Measurements from ENCODE around the gene INMT. TPM values are rescaled to one million over a fixed set of nuclear protein-coding genes. Genes with fewer than 3 reads are reported as not detected.

The INMT gene
- total and polyA plus RNA-seq, 2 experiments from 2014 or later = 0.79 to 1.1 TPM

- TF ChIP-seq ETS1 (IDR thresholded peaks at IDR 0.05) (no peak), STAT1 (IDR thresholded peaks at IDR 0.05; ENCODE audit: unreplicated experiment) (no peak), JUNB (IDR thresholded peaks at IDR 0.05; ENCODE audit: unreplicated experiment) (no peak), CREB1 (CRISPR knock-in tag; IDR thresholded peaks at IDR 0.05; ENCODE audit: low read depth) (no peak), ZNF462 (CRISPR knock-in tag; IDR thresholded peaks at IDR 0.05) (no peak), ZNF114 (CRISPR knock-in tag; IDR thresholded peaks at IDR 0.05) (no peak), EZH2phosphoT487 (IDR thresholded peaks at IDR 0.05; ENCODE audit: unreplicated experiment) (no peak), CTCF (conservative IDR thresholded peaks at IDR 0.05; ENCODE audit: low read depth in 2 of 2) (no peak), EZH2 (IDR thresholded peaks at IDR 0.05; ENCODE audit: low read depth, unreplicated experiment) (no peak), ZNF331 (CRISPR knock-in tag; IDR thresholded peaks at IDR 0.05; ENCODE audit: low read depth) (no peak), NANOG (IDR thresholded peaks at IDR 0.05; ENCODE audit: borderline replicate concordance) (no peak), POLR2AphosphoS5 (IDR thresholded peaks at IDR 0.05; ENCODE audit: low read depth) (no peak), REST (IDR thresholded peaks at IDR 0.05; ENCODE audit: unreplicated experiment) (no peak)
- no peaks in the 10 kb centered on the region for H3K36me3 Mint-ChIP-seq (ENCODE audit: low read depth)
- H3K9me3 Mint-ChIP-seq = no peaks in the 10 kb centered on the region
- no peak overlapping the region for H3K27ac Mint-ChIP-seq
- no peaks in the 10 kb centered on the region for H3K9me2 ChIP-seq (ENCODE audit: insufficient read depth)
- no peaks in the 10 kb centered on the region; the same call in 1 of the 2 replicates for H3K79me2 ChIP-seq (replicated peaks; ENCODE audit: insufficient read depth)
- no peaks in the 10 kb centered on the region for H3K27me3 Mint-ChIP-seq (ENCODE audit: insufficient read depth, low read depth, poor library complexity)
- peak overlapping the region; percentile 95 for H3K4me2 ChIP-seq
- H3K4me3 ChIP-seq = peak overlapping the region; percentile 97
- H3K36me3 ChIP-seq (ENCODE audit: insufficient read depth) = no peaks in the 10 kb centered on the region
- H3F3A ChIP-seq (replicated peaks; ENCODE audit: low read depth) = no peaks in the 10 kb centered on the region
- H3K4me1 ChIP-seq (ENCODE audit: insufficient read depth) = peaks cover 6% of the 10 kb centered on the region; the same call in 1 of the 2 replicates
- H2AFZ ChIP-seq = peak overlapping the region; percentile 92; the same call in 1 of the 2 replicates
- H3K4me1 Mint-ChIP-seq = peaks cover 8% of the 10 kb centered on the region; the same call in 2 of the 3 replicates
- DNase-seq (ENCODE audit: low spot score) = no peak
- H3K27me3 ChIP-seq (ENCODE audit: insufficient read depth) = no peaks in the 10 kb centered on the region
- no peak for ATAC-seq
- H4K20me1 ChIP-seq (replicated peaks; ENCODE audit: insufficient read depth) = no peaks in the 10 kb centered on the region; the same call in 1 of the 2 replicates
- H3K4me3 Mint-ChIP-seq = peak overlapping the region; percentile 80
- no peak overlapping the region for H3K27ac ChIP-seq (ENCODE audit: low read depth)
Measured at GRCh38 chr7:30771880-30772425, 20.0 kb downstream of the INMT start.

Data from GM23338 (cell line).